ENCODE measurements around the gene PARP8.

PARP8 gene

DNA sequence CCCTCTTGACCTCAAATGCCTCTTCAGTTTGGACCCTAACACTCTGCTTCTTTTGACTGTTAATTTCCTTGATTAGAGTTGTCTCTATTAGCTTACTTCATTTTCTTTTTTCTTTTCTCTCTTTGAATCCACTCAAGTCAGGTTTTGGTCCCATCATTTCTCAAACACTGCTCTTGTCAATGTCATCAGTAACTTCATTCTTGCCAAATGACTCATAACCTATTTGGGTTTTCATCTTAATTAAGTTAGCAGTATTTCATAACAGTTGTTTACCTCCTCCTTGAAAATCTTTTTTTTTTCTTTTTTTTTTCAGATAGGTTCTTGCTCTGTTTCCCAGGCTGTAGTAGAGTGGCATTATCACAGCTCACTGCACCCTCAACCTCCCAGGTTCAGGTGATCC lies 119.6 kb downstream of the PARP8 start:
- H3K27ac ChIP-seq, result no peak overlapping the region
- H3K27me3 ChIP-seq (ENCODE audit: insufficient read depth, low read depth, severe bottlenecking), result no peaks in the 10 kb centered on the region
- no peak overlapping the region for H3K4me3 ChIP-seq (ENCODE audit: low read depth, low read length)
- no peak for DNase-seq
- H3K9me3 ChIP-seq (ENCODE audit: severe bottlenecking), result no peaks in the 10 kb centered on the region
- TF ChIP-seq, protein P1, sequence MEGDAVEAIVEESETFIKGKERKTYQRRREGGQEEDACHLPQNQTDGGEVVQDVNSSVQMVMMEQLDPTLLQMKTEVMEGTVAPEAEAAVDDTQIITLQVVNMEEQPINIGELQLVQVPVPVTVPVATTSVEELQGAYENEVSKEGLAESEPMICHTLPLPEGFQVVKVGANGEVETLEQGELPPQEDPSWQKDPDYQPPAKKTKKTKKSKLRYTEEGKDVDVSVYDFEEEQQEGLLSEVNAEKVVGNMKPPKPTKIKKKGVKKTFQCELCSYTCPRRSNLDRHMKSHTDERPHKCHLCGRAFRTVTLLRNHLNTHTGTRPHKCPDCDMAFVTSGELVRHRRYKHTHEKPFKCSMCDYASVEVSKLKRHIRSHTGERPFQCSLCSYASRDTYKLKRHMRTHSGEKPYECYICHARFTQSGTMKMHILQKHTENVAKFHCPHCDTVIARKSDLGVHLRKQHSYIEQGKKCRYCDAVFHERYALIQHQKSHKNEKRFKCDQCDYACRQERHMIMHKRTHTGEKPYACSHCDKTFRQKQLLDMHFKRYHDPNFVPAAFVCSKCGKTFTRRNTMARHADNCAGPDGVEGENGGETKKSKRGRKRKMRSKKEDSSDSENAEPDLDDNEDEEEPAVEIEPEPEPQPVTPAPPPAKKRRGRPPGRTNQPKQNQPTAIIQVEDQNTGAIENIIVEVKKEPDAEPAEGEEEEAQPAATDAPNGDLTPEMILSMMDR (IDR thresholded peaks at IDR 0.05; ENCODE audit: low read depth, low read length), result no peak
- no peaks in the 10 kb centered on the region for H3K36me3 ChIP-seq

DNA sequence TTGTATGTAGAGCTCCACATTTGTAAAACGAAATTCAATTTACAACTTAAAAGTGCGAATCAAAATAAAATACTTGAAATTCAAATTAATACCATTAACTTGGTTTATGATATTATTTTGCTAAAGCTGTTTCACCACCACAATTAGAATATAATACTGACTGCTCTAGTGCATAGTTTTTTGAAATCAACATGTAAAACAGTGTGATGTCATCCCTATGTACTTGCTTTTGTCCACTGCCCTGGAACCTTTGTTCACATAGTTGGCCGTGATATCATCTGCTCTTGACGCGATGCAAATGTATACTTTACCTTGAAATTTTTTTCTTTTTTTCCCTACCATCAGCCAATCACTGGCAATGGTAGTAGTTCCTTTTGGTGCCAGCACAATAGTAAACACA lies 125.4 kb downstream of the PARP8 start:
- Histone ChIP-seq H3K36me3 (no peaks in the 10 kb centered on the region), H3K4me3 (ENCODE audit: low read depth, low read length) (no peak overlapping the region), H3K9me3 (ENCODE audit: severe bottlenecking) (no peaks in the 10 kb centered on the region), H3K27ac (no peak overlapping the region), H3K27me3 (ENCODE audit: insufficient read depth, low read depth, severe bottlenecking) (no peaks in the 10 kb centered on the region)
- DNase-seq, result no peak
- TF ChIP-seq, protein P1 (IDR thresholded peaks at IDR 0.05; ENCODE audit: low read depth, low read length), result no peak

DNA sequence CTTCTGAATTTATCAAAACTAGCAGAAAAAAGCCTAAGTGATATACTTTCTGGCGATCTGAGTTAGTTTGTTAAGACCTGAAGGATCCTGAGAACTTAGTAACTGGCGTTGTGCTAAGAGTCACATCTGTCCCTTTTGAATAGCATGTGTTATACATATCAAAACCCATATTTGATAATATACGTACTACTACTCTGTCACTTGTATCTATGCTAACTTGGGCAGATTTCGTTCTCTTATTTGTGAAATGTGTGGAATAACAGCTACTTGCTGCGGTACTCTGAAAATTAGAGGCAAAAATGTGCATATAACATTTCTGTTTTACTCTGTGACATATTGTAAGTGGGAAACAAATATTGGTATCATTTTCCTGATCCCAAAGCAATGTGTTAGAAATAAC lies 126.4 kb downstream of the PARP8 start:
- Histone ChIP-seq H3K4me3 (ENCODE audit: low read depth, low read length) (no peak overlapping the region), H3K9me3 (ENCODE audit: severe bottlenecking) (no peaks in the 10 kb centered on the region), H3K27ac (no peak overlapping the region), H3K27me3 (ENCODE audit: insufficient read depth, low read depth, severe bottlenecking) (no peaks in the 10 kb centered on the region), H3K36me3 (no peaks in the 10 kb centered on the region)
- TF ChIP-seq, protein P1 (IDR thresholded peaks at IDR 0.05; ENCODE audit: low read depth, low read length), result no peak
- DNase-seq, result no peak

DNA sequence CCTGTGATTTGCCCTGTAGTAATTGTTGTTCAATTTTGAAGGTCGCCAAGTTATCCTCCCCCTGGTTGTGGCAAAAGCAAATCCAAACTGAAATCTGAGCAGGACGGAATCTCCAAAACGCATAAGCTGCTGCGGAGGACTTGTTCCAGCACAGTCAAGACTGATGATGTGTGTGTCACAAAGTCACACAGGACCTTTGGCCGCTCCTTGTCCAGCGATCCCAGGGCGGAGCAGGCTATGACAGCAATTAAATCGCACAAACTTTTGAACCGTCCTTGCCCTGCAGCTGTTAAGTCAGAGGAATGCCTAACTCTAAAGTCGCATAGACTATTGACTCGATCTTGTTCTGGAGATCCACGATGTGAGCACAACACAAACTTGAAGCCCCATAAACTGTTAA lies 128.4 kb downstream of the PARP8 start:
- DNase-seq, result no peak
- H3K36me3 ChIP-seq, result no peaks in the 10 kb centered on the region
- no peak overlapping the region for H3K27ac ChIP-seq
- H3K9me3 ChIP-seq (ENCODE audit: severe bottlenecking), result no peaks in the 10 kb centered on the region
- no peaks in the 10 kb centered on the region for H3K27me3 ChIP-seq (ENCODE audit: insufficient read depth, low read depth, severe bottlenecking)
- H3K4me3 ChIP-seq (ENCODE audit: low read depth, low read length), result no peak overlapping the region
- TF ChIP-seq, protein P1 (IDR thresholded peaks at IDR 0.05; ENCODE audit: low read depth, low read length), result no peak

DNA sequence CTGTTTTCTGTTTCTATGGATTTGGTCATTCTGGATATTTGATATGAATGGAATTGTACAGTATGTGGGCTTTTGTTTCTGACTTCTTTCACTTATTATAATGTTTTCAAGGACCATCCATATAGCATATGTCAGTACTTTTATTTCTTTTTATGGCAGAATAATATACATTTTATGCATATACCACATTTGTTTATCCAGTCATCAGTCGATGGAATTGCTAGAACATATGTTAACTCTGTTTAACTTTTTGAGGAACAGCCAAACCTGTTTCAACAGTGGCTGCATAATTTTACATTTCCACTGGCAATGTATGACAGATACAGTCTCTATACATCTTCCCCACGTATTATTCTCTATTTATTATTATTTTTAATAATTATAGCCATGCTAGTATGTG lies 131.6 kb downstream of the PARP8 start:
- DNase-seq, result no peak
- Histone ChIP-seq H3K27ac (no peak overlapping the region), H3K9me3 (ENCODE audit: severe bottlenecking) (no peaks in the 10 kb centered on the region), H3K36me3 (no peaks in the 10 kb centered on the region), H3K27me3 (ENCODE audit: insufficient read depth, low read depth, severe bottlenecking) (no peaks in the 10 kb centered on the region), H3K4me3 (ENCODE audit: low read depth, low read length) (no peak overlapping the region)
- TF ChIP-seq, protein P1 (IDR thresholded peaks at IDR 0.05; ENCODE audit: low read depth, low read length), result no peak

DNA sequence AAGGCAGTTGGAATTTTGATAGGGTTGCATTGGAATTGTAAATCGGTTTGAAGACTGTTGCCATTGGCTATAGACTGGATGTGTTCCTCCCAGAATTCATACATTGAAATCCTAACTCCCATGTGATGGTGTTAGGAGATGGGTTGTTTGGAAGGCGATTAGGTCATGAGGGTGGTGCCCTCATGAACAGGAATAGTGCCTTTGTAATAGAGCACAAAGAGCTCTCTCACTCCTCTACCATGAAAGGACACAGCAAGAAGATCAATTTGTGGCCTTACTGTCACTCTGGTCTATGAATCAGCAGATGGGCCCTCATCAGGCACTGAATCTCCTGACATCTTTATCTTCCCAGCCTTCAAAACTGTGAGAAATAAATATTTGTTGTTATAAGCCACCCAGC lies 133.2 kb downstream of the PARP8 start:
- TF ChIP-seq, protein P1 (IDR thresholded peaks at IDR 0.05; ENCODE audit: low read depth, low read length), result no peak
- Histone ChIP-seq H3K27me3 (ENCODE audit: insufficient read depth, low read depth, severe bottlenecking) (no peaks in the 10 kb centered on the region), H3K27ac (no peak overlapping the region), H3K9me3 (ENCODE audit: severe bottlenecking) (no peaks in the 10 kb centered on the region), H3K36me3 (no peaks in the 10 kb centered on the region), H3K4me3 (ENCODE audit: low read depth, low read length) (no peak overlapping the region)
- no peak for DNase-seq
